Bronchial epithelial cell (primary cell): Measurements from ENCODE around the gene RUBCNL. TPM values are rescaled to one million over a fixed set of nuclear protein-coding genes. Genes with fewer than 3 reads are reported as not detected.
A peak's percentile ranks its signal among the peaks of the same experiment; 100 is the strongest.
"Not testable (repeated sequence)": the region's sequence is repeated elsewhere in the genome, so short reads cannot be mapped to it uniquely, and the experiment has no call there.

Source experiments
- DNase-seq: peaks from one replicate; pipeline ENCODE4 v3.0.0-alpha.2; 2010; ENCODE audit warnings: low read depth
- FAIRE-seq: peaks from 2 replicates; lab custom pipeline; 2011; peaks lifted over from hg19 to GRCh38; lab: Jason Lieb, UNC
- H3K27me3 ChIP-seq: 2 replicates; pipeline ENCODE4 v1.5.1; 2011; ENCODE audit warnings: low read length; ENCODE audit not compliant: control insufficient read depth, insufficient read depth
- H3K36me3 ChIP-seq: 2 replicates; pipeline ENCODE4 v1.5.1; 2011; ENCODE audit warnings: low read length; ENCODE audit not compliant: control insufficient read depth, insufficient read depth
- H3K4me3 ChIP-seq: 2 replicates; pipeline ENCODE4 v1.5.1; 2011; ENCODE audit warnings: mild to moderate bottlenecking, low read depth, low read length, control low read depth
- total RNA-seq: library from RNA; depleted of rRNA; stranded (reverse); fragments of >200 nt; gene quantifications from 2 replicates; pipeline ENCODE4 v1.2.1, GENCODE V29; 2014
- TF ChIP-seq, protein P1 (sequence below): IDR thresholded peaks from 2 replicates; pipeline ENCODE4 v1.5.1; 2011; ENCODE audit warnings: mild to moderate bottlenecking, moderate library complexity, low read length, control low read depth, inconsistent platforms; ENCODE audit not compliant: insufficient read depth, severe bottlenecking

Gene RUBCNL, protein sequence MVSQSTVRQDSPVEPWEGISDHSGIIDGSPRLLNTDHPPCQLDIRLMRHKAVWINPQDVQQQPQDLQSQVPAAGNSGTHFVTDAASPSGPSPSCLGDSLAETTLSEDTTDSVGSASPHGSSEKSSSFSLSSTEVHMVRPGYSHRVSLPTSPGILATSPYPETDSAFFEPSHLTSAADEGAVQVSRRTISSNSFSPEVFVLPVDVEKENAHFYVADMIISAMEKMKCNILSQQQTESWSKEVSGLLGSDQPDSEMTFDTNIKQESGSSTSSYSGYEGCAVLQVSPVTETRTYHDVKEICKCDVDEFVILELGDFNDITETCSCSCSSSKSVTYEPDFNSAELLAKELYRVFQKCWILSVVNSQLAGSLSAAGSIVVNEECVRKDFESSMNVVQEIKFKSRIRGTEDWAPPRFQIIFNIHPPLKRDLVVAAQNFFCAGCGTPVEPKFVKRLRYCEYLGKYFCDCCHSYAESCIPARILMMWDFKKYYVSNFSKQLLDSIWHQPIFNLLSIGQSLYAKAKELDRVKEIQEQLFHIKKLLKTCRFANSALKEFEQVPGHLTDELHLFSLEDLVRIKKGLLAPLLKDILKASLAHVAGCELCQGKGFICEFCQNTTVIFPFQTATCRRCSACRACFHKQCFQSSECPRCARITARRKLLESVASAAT
- under 0.01 TPM in 1 of 2 replicates, not detected in the other for total RNA-seq

- no peak within 1 kb of the TSS for H3K4me3 ChIP-seq
- FAIRE-seq = no peak
- DNase-seq = peak; percentile 59
- H3K27me3 ChIP-seq = peaks cover 12% of the 10 kb centered on the region
- no peaks in the 10 kb centered on the region for H3K36me3 ChIP-seq
- TF ChIP-seq, protein P1, sequence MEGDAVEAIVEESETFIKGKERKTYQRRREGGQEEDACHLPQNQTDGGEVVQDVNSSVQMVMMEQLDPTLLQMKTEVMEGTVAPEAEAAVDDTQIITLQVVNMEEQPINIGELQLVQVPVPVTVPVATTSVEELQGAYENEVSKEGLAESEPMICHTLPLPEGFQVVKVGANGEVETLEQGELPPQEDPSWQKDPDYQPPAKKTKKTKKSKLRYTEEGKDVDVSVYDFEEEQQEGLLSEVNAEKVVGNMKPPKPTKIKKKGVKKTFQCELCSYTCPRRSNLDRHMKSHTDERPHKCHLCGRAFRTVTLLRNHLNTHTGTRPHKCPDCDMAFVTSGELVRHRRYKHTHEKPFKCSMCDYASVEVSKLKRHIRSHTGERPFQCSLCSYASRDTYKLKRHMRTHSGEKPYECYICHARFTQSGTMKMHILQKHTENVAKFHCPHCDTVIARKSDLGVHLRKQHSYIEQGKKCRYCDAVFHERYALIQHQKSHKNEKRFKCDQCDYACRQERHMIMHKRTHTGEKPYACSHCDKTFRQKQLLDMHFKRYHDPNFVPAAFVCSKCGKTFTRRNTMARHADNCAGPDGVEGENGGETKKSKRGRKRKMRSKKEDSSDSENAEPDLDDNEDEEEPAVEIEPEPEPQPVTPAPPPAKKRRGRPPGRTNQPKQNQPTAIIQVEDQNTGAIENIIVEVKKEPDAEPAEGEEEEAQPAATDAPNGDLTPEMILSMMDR = no peak
Observed at GRCh38 chr13:46387064-46387851, at the start of gene RUBCNL. TSS of gene RUBCNL (minus strand) at chr13:46387252. CDS start at chr13:46372475, 14,777 bp downstream.

DNA sequence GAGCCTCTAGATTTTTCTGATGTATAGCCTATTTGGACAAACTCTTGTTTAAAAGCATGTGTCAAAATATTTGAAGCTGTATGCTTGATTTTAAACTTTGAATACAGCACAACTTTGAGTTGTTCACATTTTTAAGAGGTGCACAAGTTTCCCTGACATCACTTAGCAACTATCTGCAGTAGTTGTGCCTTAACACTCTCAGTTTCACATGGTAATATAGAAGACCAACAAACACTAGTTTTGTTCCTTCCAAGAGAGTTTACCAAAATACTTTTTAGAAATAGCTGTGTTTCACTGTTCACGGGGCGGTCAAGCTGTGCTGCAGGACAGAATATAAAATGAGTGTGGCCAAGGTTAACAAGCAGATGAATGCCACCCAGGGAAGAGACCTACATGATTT, 42.5 kb upstream of the RUBCNL start:
- H3K36me3 ChIP-seq, FAIRE-seq, H3K4me3 ChIP-seq, H3K27me3 ChIP-seq, DNase-seq: not testable (repeated sequence)

DNA sequence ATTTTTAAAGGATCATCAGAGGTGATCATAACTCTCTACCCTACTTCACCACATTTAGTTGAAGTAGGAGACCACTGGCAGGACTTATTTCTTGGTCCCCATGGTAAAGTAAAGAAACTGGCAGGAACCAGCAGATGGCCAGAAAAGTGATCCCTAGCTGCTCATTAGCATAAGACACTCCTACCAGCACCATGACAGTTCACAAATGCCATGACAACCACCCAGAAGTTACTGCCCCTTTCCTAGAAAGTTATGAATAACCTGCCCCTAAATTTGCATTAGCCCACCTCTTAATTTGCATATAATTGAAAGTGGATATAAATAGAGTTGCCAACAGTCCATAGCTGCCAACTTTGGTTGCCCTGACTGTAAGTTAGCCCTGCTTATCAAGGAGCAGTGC, 18.4 kb upstream of the RUBCNL start:
- FAIRE-seq (no peak), DNase-seq (no peak)
- H3K4me3 ChIP-seq = no peak overlapping the region
- H3K27me3 ChIP-seq = no peaks in the 10 kb centered on the region
- no peaks in the 10 kb centered on the region for H3K36me3 ChIP-seq
- TF ChIP-seq, protein P1 = no peak

DNA sequence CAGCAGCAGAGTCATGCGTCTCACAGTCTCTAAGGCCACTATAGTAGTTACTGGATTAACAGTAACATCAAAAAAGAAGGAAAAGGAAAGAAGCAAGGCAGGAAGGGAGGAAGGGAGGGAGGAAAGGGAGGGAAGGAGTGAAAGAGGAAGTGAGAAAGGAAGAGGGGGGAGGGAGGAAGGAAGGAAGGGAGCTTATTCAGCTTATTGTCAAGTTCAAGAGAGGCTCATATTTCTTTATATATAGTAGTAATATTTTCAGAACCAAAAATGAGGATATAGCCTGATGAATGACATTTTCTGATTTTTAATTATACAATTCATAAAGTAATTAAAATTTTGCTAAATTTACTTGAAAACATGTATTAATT, 17.7 kb upstream of the RUBCNL start:
- DNase-seq = no peak
- FAIRE-seq = no peak

DNA sequence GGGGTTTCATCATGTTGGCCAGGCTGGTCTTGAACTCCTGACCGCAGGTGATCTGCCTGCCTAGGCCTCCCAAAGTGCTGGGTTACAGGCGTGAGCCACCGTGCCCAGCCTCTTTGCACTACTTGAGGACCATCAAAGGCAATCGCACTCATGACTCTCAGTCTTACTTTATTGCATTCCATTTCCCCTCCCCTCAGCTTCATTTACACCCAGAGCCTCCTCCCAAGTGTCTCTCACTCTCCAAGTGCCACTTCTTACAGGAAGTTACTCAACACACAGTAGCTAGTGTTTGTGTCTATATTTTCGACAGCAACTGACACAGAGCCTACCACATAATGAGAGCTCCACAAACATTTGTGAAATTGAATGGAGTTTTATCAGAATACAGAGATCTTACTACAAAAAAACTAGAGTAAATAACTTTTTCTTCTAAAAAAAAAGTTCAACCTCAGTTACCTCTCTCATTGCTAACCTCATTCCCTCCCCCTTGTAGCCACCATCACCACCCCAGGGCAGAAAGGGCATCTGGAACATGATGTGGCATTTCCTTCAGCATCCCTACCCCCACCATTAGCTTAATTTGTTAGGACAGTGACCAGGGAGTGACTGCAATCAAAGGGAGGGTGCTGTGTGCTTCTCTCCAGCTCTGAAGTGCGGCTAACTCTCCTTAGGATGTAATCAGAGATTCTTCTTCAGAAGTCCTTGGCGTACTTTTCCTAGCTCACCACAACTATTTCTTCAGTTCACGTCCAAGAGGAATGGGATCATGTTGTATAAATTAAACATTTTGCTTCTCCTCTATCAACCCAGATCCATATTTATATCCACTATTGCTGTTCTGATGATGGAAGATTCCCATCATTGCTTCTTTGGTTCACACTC, 17.0 kb upstream of the RUBCNL start:
- Histone ChIP-seq H3K4me3 (no peak overlapping the region), H3K27me3 (no peaks in the 10 kb centered on the region), H3K36me3 (no peaks in the 10 kb centered on the region)
- DNase-seq (no peak), FAIRE-seq (no peak)
- TF ChIP-seq, protein P1 = no peak

More for the DNA sequence above, 17.7 kb upstream of the RUBCNL start:
- H3K4me3 ChIP-seq = no peak overlapping the region
- TF ChIP-seq, protein P1 = no peak
- no peaks in the 10 kb centered on the region for H3K36me3 ChIP-seq
- no peaks in the 10 kb centered on the region for H3K27me3 ChIP-seq
